Sigmoid colon (tissue), 7 donors: ENCODE results near the gene SDR39U1. TPM values are rescaled to one million over a fixed set of nuclear protein-coding genes. Genes with fewer than 3 reads are reported as not detected.
A peak's percentile ranks its signal among the peaks of the same experiment; 100 is the strongest.

Source experiments
- DNase-seq: peaks from one replicate; pipeline ENCODE4 v3.0.0-alpha.2; 2019
- H3K27ac ChIP-seq, 4 donors: fragments of 200-600 bp; sonication (generic); one replicate each; pipeline ENCODE4 v1.5.1; 2016 to 2019; ENCODE audit warnings: mild to moderate bottlenecking in 1 of 4
- H3K27me3 ChIP-seq, 3 donors: fragments of 200-600 bp; sonication (generic); one replicate each; pipeline ENCODE4 v1.5.1; 2019; ENCODE audit warnings: mild to moderate bottlenecking in 1 of 3
- H3K36me3 ChIP-seq, 4 donors: fragments of 200-600 bp; sonication (generic); one replicate each; pipeline ENCODE4 v1.5.1; 2016 to 2019
- H3K4me1 ChIP-seq, 4 donors: fragments of 200-600 bp; sonication (generic); one replicate each; pipeline ENCODE4 v1.5.1; 2017 to 2019
- H3K4me3 ChIP-seq, 4 donors: fragments of 200-600 bp; sonication (generic); one replicate each; pipeline ENCODE4 v1.5.1; 2017 to 2019; ENCODE audit warnings: mild to moderate bottlenecking in 2 of 4, moderate library complexity in 1 of 4
- H3K9me3 ChIP-seq, 4 donors: fragments of 200-600 bp in 3 of 4; sonication (generic) in 3 of 4; one replicate each; pipeline versions ENCODE4 v1.5.1 to v1.6.1; 2013 to 2019
- EP300 ChIP-seq, 4 donors: sonication (generic); formaldehyde crosslinking; IDR thresholded peaks; one replicate each; pipeline ENCODE4 v1.6.1; 2017; ENCODE audit warnings: antibody characterized with exemption in 4 of 4
- POLR2A ChIP-seq, 2 donors: fragments of 450-650 bp; IDR thresholded peaks; one replicate each; pipeline ENCODE4 v1.6.1; 2016; ENCODE audit warnings: antibody characterized with exemption in 2 of 2, mild to moderate bottlenecking in 2 of 2, moderate library complexity in 2 of 2
- POLR2AphosphoS5 ChIP-seq, 4 donors: sonication (generic); formaldehyde crosslinking; IDR thresholded peaks; one replicate each; pipeline ENCODE4 v1.6.1; 2017; ENCODE audit warnings: antibody characterized with exemption in 4 of 4
- WGBS, 2 donors: extraction: QIAGEN DNeasy Blood & Tissue Kit; methylation state at CpG; one replicate each; pipeline ENCODE4 v1.1.7; 2013; 5-methylcytosine and 5-hydroxymethylcytosine counted together
- intact Hi-C: fragments of 100-400 bp; cut with DNase I; formaldehyde crosslinking; loops from one replicate; pipeline ENCODE4 v1.15.1; 2023
- polyA plus RNA-seq, 3 donors: library from polyadenylated mRNA; stranded (reverse); fragments of 200-250 nt; gene quantifications; one replicate each; pipeline ENCODE4 v1.2.3, GENCODE V29; 2013
- total RNA-seq, 4 donors: library from RNA; depleted of rRNA; stranded (reverse); fragments of >200 nt; gene quantifications; one replicate each; pipeline ENCODE4 v1.1.0, GENCODE V29; 2016
- TF ChIP-seq, protein P1 (sequence below), 4 experiments: fragments of 450-650 bp in 3 of 4; fragments of 200-600 bp in 1 of 4; IDR thresholded peaks; one replicate each; pipeline ENCODE4 v1.5.1; 2016 to 2019; ENCODE audit warnings: antibody characterized with exemption in 4 of 4, mild to moderate bottlenecking in 3 of 4, moderate library complexity in 2 of 4
- donor health status: healthy with polysubstance abuse.
- donor health status: Bipolar disorder and iron deficiency.
- donor health status: healthy.

Gene SDR39U1
- total and polyA plus RNA-seq, 7 donors: 30.3 to 57.3 (median 35.4) TPM

DNA sequence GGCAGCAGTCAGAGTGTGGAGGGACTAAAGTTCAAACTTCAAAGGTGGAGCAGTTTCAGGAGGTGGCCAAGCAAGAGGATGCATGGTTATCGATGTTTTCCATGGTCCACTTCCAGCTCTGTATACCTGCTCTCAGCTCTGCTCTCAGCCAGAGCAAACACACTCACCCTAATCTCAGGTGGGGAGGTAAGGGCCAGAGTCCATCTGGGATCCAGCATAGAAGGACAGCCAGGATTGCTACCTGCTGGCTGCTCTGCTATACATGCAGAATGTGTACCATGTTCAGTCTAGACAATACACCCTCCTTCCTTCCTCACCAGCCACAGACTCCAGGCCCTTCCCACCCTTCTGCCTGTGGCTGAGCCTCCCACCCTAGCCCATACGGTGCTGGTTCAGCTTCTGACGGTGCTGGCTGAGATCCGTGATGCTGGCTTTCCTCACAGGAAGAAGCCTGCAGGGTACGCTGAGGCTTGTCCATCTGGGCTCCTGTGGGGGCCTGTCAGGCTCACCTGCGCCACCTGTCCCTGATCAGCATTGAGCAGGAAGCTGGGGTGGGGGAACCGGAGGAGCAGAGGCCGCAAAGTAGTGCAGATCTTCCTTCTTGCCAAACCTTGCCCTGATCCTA is 15.6 kb downstream of the SDR39U1 start:
- no peaks in the 10 kb centered on the region for H3K9me3 ChIP-seq
- 16 to 44% methylated on average over 8 of the region's 8 CpGs for WGBS, 2 donors
- H3K36me3 ChIP-seq: peaks cover 0 to 2% (median 2%) of the 10 kb centered on the region in 4 donors
- H3K4me1 ChIP-seq: peaks cover 0 to 30% (median 27%) of the 10 kb centered on the region in 4 donors
- H3K27ac ChIP-seq: no peak overlapping the region
- no peaks in the 10 kb centered on the region for H3K27me3 ChIP-seq
- no peak overlapping the region for H3K4me3 ChIP-seq
- no peak for DNase-seq
- intact Hi-C loops: no loop called here
- no peak for TF ChIP-seq EP300 (IDR thresholded peaks at IDR 0.05)
- TF ChIP-seq POLR2A (IDR thresholded peaks at IDR 0.05): no peak
- TF ChIP-seq, protein P1, sequence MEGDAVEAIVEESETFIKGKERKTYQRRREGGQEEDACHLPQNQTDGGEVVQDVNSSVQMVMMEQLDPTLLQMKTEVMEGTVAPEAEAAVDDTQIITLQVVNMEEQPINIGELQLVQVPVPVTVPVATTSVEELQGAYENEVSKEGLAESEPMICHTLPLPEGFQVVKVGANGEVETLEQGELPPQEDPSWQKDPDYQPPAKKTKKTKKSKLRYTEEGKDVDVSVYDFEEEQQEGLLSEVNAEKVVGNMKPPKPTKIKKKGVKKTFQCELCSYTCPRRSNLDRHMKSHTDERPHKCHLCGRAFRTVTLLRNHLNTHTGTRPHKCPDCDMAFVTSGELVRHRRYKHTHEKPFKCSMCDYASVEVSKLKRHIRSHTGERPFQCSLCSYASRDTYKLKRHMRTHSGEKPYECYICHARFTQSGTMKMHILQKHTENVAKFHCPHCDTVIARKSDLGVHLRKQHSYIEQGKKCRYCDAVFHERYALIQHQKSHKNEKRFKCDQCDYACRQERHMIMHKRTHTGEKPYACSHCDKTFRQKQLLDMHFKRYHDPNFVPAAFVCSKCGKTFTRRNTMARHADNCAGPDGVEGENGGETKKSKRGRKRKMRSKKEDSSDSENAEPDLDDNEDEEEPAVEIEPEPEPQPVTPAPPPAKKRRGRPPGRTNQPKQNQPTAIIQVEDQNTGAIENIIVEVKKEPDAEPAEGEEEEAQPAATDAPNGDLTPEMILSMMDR (IDR thresholded peaks at IDR 0.05): no peak
- no peak for TF ChIP-seq POLR2AphosphoS5 (IDR thresholded peaks at IDR 0.05)

DNA sequence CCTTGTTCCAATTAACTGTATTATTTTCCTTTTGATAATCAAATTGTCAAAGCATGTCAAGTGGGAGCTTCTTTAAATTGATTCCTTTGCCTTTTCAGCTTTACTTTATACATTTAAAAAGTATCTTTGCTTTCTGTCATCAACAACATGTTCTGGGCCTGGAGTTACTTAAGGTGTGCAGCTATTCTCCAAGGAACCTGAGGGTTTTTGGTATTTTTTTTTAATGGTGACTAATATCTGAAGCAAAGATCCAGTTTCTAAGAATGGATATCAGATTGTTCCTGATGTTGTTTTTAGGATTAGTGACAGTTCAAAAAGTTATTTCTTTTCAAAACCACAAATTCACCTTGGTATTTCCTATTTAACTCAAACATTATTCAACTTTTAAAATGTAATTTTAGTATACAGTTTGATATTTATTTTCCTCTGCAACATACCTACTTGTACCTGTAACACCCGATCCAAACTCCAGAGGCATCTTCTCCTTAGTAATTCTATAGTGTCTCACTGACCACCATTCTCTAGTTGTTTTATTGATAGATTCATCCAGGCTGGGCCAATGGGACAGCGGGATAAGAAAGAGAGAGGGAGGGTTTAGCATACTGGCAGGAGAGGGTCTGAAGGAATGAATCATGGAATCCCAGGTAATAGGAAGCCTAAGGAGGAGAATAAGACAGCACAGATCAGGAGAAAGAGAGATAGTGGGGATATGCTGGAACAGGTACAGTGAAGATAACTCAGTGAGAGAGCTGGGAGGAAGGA is 16.2 kb downstream of the SDR39U1 start:
- Histone ChIP-seq H3K4me1 (peaks cover 0 to 23% (median 20%) of the 10 kb centered on the region in 4 donors), H3K27me3 (no peaks in the 10 kb centered on the region), H3K9me3 (no peaks in the 10 kb centered on the region), H3K36me3 (no peaks in the 10 kb centered on the region), H3K27ac (peak overlapping the region in 2 of 4 donors; percentile 3 to 68), H3K4me3 (no peak overlapping the region)
- intact Hi-C loops: no loop called here
- no peak for DNase-seq
- no peak for TF ChIP-seq POLR2A (IDR thresholded peaks at IDR 0.05)
- TF ChIP-seq, protein P1 (IDR thresholded peaks at IDR 0.05): no peak
- WGBS, 2 donors: 33 to 72% methylated on average over 2 of the region's 2 CpGs

DNA sequence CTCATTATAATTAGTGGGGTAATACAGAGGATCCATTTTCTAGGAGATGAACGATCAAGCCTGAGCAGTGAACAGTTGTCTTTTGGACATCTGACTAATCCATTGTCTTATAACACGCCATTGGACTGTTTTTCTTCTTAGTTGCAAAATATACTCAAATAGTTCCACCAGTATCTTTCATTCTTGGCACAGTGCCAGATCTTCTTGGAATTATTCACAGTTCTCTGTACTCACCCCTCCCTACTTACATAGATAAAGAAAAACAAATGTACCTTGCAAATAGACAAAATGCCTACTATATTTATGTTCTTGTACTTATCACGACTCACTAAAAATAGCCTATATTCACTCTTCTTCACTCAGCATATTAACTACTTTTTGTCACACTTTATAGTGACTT is 16.9 kb downstream of the SDR39U1 start:
- no peaks in the 10 kb centered on the region for H3K36me3 ChIP-seq
- H3K27me3 ChIP-seq: no peaks in the 10 kb centered on the region
- intact Hi-C loops: no loop called here
- H3K4me3 ChIP-seq: no peak overlapping the region
- WGBS, 2 donors: 33 to 53% methylated on average over 3 of the region's 3 CpGs
- TF ChIP-seq, protein P1 (IDR thresholded peaks at IDR 0.05): no peak
- peak in 1 of 4 donors; percentile 3 for TF ChIP-seq POLR2AphosphoS5 (IDR thresholded peaks at IDR 0.05)
- no peaks in the 10 kb centered on the region for H3K9me3 ChIP-seq
- DNase-seq: no peak
- H3K27ac ChIP-seq: peak overlapping the region in 3 of 4 donors; percentile 3 to 68 (median 24)
- H3K4me1 ChIP-seq: peaks cover 0 to 16% (median 13%) of the 10 kb centered on the region in 4 donors

DNA sequence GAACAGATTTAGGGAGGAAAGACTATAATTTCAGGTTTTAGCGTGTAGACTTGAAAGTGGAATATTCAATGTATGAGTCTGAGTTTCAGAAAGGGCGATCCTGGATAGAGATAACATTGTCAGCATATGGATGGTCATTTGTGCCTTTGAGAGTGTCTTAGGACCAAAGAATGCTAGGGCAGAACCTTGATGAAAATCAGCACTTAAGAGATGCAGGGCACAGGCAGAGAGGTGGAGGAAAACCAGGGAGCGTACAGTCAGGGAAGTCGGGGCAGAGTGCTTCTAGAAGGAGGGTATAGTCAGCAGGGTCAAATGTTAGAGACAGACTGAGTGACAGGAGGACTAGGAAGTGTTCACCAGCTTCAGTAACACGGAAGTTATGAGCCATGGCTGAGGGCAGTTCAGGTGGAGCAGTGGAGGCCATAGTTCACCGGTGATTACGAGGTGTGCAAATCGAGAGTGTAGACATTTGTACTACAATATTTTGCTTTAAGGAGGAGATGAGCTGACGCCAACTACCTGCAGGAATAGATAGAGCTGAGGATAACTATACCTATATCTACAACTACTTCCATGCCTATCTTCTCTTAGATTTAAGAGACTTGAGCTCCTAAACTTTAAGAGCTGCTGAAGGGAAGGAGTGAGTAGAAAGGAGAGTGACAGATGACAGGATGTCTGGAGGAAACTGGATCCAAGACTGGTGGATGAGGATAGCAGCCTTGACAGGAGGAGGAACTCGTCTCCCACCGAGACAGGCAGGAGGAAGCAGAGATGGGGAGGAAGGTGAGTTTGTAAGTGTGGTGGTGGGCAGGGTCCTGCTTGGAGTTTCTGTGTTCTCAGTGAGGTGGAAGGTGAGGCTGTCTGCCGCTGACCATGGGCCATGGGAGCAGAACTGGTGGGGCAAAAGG is 19.6 kb downstream of the SDR39U1 start:
- H3K27ac ChIP-seq: no peak overlapping the region
- 46 to 57% methylated on average over 12 of the region's 12 CpGs for WGBS, 2 donors
- H3K4me1 ChIP-seq: peaks cover 0 to 7% (median 0%) of the 10 kb centered on the region in 4 donors
- no peaks in the 10 kb centered on the region for H3K36me3 ChIP-seq
- no peaks in the 10 kb centered on the region for H3K27me3 ChIP-seq
- no peak overlapping the region for H3K4me3 ChIP-seq
- no peak for DNase-seq
- no peaks in the 10 kb centered on the region for H3K9me3 ChIP-seq
- TF ChIP-seq, protein P1 (IDR thresholded peaks at IDR 0.05): no peak
- no peak for TF ChIP-seq EP300 (IDR thresholded peaks at IDR 0.05)
- TF ChIP-seq POLR2AphosphoS5 (IDR thresholded peaks at IDR 0.05): no peak
- no peak for TF ChIP-seq POLR2A (IDR thresholded peaks at IDR 0.05)
- intact Hi-C loops: no loop called here
